Stimulated activated CD8-positive, alpha-beta memory T cell treated with anti-CD3 and anti-CD28 coated beads, Interleukin-4, amount 100 ng/mL, for 4 hours (primary cell): ENCODE measurements around the gene STK16.
"Not testable (repeated sequence)": the region's sequence is repeated elsewhere in the genome, so short reads cannot be mapped to it uniquely, and the experiment has no call there.

Experiments used
- DNase-seq, 2 donors: peaks; one replicate each; pipeline ENCODE4 v3.0.0-alpha.2; 2020; ENCODE audit warnings: low read depth in 2 of 2, low spot score in 1 of 2

The STK16 gene

GRCh38 chr2:219286436-219287115 lies 41.3 kb downstream of the STK16 start:
- DNase-seq: no peak

GRCh38 chr2:219287116-219287440 lies 41.8 kb downstream of the STK16 start:
- DNase-seq: not testable (repeated sequence)

- DNase-seq: no peak
Measured at GRCh38 chr2:219287580-219288265, 42.4 kb downstream of the STK16 start.

GRCh38 chr2:219289195-219289536 lies 43.9 kb downstream of the STK16 start:
- no peak for DNase-seq

GRCh38 chr2:219289537-219290361 lies 44.5 kb downstream of the STK16 start:
- no peak for DNase-seq

- no peak for DNase-seq
Measured at GRCh38 chr2:219290381-219291171, 45.3 kb downstream of the STK16 start.

- no peak for DNase-seq
Measured at GRCh38 chr2:219291394-219291793, 46.1 kb downstream of the STK16 start.

- no peak for DNase-seq
Measured at GRCh38 chr2:219291910-219292490, 46.7 kb downstream of the STK16 start.

GRCh38 chr2:219292616-219293015 lies 47.3 kb downstream of the STK16 start:
- DNase-seq: no peak

- DNase-seq: no peak
Measured at GRCh38 chr2:219293736-219294231, 48.5 kb downstream of the STK16 start.

- peak; percentile 71 to 73 for DNase-seq
Measured at GRCh38 chr2:219294356-219295351, 49.4 kb downstream of the STK16 start.

GRCh38 chr2:219296142-219296541 lies 50.9 kb downstream of the STK16 start:
- no peak for DNase-seq

- no peak for DNase-seq
Measured at GRCh38 chr2:219296631-219297391, 51.5 kb downstream of the STK16 start.

GRCh38 chr2:219297766-219298456 lies 52.6 kb downstream of the STK16 start:
- no peak for DNase-seq

GRCh38 chr2:219298759-219299371 lies 53.6 kb downstream of the STK16 start:
- DNase-seq: peak; percentile 73 to 88

GRCh38 chr2:219299372-219299760 lies 54.1 kb downstream of the STK16 start:
- DNase-seq: no peak
